ENCODE data around the gene PIK3R4.

Gene PIK3R4

DNA sequence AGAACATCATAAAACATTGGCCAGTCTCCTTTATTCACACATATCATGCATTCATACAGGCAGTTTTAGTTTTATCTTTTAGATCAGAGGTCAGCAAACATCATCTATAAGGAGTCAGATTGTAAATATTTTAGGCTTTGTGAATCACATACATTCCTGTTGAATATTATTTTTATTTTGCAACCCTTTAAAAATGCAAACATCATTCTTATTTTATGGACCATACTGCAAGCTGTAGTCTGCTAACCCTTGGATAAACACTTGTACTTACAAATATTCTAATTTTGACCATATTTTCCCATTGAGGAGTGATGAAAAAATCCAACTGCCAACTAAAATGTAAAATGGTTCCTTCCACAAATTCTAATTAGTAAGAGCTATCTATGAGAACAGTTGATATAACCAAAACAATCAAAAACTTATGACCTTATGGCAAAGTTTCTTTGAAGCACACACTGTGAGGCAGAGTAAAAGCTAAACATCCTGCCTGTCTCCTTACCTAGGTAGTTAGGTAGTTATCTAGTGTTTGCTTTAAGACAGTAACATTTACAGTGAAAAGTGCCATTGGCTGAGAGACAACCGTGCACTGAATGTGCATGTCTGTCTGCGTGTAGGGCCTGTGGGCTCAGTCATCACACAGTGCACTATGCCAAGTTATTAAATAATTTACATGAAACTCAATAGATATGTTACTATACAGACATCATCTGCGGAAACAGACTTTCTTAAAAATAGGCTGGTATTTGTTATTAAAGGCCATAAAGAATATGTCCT lies 57.7 kb downstream of the PIK3R4 start:
- DNase-seq (ENCODE audit: low spot score), result no peak

DNA sequence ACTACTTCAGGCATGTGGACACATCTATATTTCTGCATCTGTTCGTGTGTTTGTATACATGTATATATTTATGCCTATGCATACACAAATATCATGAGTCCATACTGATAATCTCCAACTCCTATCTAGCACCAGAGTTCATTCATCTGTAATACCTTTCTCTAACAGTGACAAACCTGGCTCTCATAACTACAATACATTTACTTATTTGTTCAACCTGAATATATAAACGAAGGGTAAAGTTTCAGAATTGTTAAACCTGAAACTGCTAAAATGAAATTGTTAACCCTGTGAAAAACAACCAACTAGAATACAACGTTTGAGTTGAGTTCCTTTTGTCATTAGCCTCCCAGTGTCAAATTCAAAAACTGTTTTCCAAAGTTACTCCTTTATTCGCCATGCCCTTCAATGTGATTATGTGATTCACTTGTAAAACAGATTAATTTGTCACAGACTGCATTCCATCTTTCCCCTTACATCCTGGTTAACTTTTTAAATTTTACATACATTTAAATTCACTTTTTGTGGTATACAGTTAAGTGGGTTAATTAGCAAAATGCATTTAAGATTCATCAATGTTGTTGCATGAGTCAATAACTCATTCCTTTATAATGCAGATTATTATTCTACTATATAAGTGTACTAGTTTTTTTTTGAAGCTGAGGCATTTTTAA lies 58.5 kb downstream of the PIK3R4 start:
- DNase-seq (ENCODE audit: low spot score), result no peak

DNA sequence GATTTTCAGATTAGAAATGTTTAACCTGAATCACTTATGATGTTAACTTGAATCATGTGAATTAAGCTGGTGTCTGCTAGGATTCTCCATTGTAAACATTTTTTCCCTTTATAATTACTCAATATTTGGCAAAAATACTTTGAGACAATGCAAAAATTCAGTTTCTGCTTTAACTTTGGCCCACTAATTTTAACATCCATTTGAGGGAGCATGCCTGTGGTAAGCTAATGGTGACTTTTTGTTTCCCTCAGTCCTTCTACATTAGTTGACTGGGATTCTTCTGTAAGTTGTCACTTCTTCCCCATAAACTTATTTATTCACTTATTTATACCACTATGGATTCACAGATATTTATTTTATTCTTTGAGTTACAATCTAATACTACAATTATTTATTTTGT lies 59.3 kb downstream of the PIK3R4 start:
- DNase-seq (ENCODE audit: low spot score), result no peak

DNA sequence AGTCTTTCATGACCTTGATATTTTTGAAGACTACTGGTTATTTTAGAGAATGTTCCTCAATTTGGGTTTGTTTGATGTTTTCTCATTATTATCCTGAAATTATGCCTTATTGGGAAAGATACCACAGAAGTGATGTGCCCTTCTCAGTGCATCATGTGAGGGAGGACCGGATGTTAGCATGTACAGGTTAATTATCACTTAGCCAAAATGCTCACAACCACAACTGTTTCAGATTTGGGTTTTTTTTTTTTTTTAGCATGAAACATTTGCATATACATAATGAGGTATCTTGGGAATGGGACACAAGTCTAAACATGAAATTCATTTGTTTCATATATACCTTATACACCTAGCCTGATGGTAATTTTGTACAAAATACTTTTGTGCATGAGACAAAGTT lies 59.8 kb downstream of the PIK3R4 start:
- no peak for DNase-seq (ENCODE audit: low spot score)

DNA sequence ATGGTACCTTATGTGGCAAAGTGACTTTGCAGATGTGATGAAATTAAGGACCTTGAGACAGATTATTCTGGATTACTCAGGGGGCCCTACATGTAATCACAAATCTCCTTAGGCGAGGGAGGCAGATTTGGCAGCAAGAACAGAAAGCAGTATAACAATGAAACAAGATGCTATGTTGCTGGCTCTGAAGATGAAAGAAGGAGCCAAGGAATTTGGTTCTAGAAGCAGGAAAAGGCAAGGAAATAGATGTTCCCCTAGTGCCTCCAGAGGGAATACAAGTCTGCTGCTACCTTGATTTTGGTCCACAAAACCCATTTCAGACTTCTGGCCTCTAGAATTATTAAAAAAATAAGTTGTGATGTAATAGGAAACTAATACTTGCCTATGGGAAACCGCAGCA lies 64.5 kb downstream of the PIK3R4 start:
- DNase-seq (ENCODE audit: low spot score), result no peak

GRCh38 chr3:130679218-130679617 lies 67.4 kb downstream of the PIK3R4 start:
- DNase-seq (ENCODE audit: low spot score), result no peak

DNA sequence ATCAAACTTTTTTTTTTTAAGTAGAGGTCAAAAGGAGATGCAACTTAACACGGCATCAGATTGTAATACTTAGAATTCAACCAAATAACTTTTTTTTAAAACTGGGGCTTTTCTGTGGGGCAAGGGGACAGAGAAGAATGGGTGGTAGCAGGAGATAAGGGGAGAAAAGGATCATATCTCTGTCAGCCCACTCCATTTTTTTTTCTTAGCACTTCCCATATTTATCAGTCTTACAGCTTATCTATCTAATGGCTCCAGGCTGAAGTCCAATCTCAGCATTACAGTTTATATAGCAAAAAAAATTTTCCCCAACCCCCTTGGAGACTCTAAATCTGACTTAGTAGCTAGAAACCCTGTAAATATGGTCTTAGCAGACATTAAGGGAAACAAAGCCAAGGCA lies 69.3 kb downstream of the PIK3R4 start:
- DNase-seq (ENCODE audit: low spot score), result no peak

GRCh38 chr3:130671545-130672312 lies 74.9 kb downstream of the PIK3R4 start:
- no peak for DNase-seq (ENCODE audit: low spot score)

DNA sequence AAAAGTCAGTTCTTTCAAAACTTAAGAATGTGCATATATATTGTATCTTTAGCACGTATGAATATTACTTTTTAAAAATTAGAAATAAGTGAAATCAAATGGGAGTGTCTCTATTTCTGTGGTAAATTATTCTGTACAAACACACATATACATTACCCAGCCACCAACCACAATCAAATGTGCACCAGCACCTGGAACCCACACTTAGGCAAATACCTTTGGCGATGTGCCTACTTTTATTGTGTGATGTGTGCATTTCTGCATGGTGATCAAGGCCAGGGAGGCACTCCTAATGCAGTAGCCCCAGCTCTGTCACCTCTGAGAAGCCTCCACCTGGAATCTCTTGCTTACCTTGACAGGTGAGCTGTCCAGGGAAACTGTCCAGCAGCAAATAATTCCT lies 76.9 kb downstream of the PIK3R4 start:
- no peak for DNase-seq (ENCODE audit: low spot score)

- DNase-seq (ENCODE audit: low spot score), result no peak
These were observed 83.5 kb downstream of the PIK3R4 start for GRCh38 chr3:130663092-130663491.

DNA sequence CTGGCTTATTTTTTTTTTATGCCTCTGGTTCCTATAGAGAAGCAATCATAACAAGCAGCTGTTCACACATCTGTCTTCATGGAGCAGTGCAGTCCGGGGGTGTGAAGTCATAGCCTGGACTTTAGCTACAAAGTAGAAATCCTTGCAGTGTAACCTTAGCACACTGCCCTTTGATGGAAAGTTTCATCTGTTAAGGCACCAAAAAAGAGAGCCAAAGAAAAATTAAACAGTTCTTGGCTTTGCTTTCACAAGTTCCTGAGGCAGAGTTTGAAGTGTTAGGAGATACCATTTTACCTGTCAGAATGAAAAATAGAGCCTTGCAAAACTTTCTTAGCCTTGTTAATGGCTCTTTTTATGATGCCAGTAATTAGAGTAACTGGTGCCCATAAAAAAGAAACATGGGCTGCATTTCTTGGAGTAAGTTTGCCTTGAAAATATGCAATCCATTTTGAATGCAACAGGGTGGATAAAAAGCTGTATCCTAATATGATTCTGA lies 84.1 kb downstream of the PIK3R4 start:
- DNase-seq (ENCODE audit: low spot score), result no peak

DNA sequence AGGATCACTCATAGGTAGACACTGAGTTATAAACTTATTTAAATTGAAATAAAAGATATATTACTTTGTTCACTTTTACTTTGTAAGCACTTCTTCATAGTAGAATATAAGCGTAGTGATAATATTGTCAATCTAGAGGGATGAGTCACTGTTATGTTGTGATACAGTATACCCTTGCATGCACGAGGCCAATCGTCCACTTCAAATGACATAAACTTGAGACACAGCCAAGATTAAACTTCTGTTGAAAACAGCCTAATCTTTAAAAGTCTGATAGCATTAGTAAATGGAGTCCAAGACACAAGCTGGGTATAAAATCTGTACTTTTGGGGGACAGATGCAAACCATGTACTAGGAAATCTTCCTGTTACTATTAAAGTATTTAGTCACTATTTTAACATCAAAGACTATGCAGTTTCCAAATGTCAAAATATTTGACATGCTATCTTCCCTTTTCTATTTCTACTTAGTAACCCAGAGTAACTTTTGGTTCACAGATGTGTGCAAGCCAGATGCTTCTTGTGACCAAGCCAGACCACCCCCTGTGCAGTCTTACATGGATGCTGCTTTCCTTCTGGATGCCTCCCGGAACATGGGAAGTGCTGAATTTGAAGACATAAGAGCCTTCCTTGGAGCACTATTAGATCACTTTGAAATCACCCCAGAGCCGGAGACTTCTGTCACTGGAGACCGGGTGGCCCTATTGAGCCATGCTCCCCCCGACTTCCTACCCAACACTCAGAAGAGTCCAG lies 85.3 kb downstream of the PIK3R4 start:
- DNase-seq (ENCODE audit: low spot score), result no peak

DNA sequence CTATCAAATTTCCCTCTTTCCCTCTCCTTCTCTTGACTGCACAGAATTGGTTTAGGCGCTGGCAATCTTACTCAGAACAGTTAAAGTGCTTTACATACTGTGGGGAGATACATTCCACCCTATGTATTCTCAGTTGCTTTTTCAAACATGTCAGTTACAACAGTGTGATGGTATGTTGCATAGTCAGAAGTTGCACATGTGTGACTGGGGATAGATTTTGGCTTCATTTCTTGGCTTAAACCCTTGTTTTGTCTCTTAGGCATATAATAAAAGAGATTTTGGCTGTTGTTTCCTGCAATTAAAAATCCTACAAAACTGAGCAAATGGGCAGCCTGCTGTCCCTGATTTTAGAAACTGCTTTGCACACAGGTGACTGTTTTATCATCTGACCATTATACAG lies 86.7 kb downstream of the PIK3R4 start:
- no peak for DNase-seq (ENCODE audit: low spot score)

GRCh38 chr3:130658678-130659077 lies 88.0 kb downstream of the PIK3R4 start:
- no peak for DNase-seq (ENCODE audit: low spot score)

GRCh38 chr3:130656627-130657026 lies 90.0 kb downstream of the PIK3R4 start:
- no peak for DNase-seq (ENCODE audit: low spot score)

DNA sequence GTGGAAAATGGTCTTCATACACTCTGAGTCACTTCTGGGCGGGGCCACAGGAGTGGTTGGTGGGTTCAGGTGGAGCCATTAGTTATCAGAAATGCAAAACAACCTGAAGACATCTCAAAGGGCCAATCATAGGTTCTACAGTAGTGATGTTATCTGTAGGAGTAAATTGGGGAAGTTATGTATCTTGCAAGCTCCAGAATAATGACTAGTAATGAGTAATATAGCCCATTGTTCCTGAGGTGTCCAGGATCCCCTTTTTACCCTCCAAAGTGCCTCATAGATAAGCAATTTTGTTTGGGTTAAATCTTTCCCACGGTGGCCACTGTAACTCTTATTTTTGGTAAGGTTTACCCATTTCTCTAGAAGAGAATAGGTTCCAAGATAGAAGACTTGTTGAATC lies 91.7 kb downstream of the PIK3R4 start:
- no peak for DNase-seq (ENCODE audit: low spot score)

GRCh38 chr3:130654091-130654490 lies 92.5 kb downstream of the PIK3R4 start:
- no peak for DNase-seq (ENCODE audit: low spot score)

DNA sequence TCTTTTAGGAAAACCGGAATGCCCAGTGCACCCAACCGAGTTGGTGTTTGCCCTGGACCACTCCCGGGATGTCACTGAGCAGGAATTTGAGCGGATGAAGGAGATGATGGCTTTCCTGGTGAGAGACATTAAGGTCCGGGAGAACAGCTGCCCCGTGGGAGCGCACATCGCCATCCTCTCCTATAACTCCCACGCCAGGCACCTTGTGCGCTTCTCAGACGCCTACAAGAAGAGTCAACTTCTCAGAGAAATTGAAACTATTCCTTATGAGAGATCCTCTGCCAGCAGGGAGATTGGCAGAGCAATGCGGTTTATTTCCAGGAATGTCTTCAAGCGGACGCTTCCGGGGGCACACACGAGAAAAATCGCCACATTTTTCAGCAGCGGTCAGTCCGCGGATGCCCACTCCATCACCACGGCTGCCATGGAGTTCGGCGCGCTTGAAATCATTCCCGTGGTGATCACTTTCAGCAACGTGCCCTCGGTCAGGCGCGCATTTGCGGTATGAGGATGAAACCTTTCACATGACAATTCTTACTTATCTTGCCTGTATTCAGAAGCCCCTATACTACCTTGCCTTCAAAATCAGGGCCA lies 97.5 kb downstream of the PIK3R4 start:
- DNase-seq (ENCODE audit: low spot score), result no peak

GRCh38 chr3:130648293-130648692 lies 98.3 kb downstream of the PIK3R4 start:
- no peak for DNase-seq (ENCODE audit: low spot score)

GRCh38 chr3:130645261-130645660 lies 101.4 kb downstream of the PIK3R4 start:
- no peak for DNase-seq (ENCODE audit: low spot score)

GRCh38 chr3:130644628-130645253 lies 101.9 kb downstream of the PIK3R4 start:
- no peak for DNase-seq (ENCODE audit: low spot score)
